HUDEP-2 (cell line): Measurements from ENCODE around the gene ZNF608.

Experiments used
- DNase-seq, 76 experiments: peaks; one replicate each; lab custom pipeline; 2025; ENCODE audit not compliant: unreplicated experiment in 76 of 76; lab: John Stamatoyannopoulos, UW

ZNF608 gene

DNA sequence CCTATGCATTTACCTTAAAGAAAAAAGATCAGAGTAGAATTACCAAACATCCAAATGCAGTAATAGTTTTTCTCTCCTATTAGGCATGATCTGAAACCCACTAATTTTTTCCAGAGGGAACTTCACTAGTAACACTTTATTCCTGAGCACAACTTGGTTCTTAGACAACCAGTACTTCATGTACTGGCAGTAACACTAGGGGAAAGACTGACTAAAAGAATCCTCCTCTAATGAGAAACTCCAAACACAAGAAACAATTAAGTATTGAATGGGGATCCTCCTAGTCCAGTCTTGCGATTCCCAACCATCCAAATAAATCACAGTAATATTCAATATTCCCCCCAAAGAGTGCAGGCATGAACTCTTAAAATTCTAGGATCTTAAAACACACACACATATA, 48.9 kb downstream of the ZNF608 start:
- no peak for DNase-seq

- no peak for DNase-seq
Observed at GRCh38 chr5:124696898-124697297, 49.5 kb downstream of the ZNF608 start.
